Stimulated activated CD4-positive, alpha-beta T cell treated with anti-CD3 and anti-CD28 coated beads, Interleukin-2, amount 100 ng/mL, for 24 hours (primary cell): ENCODE measurements around the gene TUBA3E.
"Not testable (repeated sequence)": the region's sequence is repeated elsewhere in the genome, so short reads cannot be mapped to it uniquely, and the experiment has no call there.

Experiments used
- DNase-seq, 2 donors: peaks; one replicate each; pipeline ENCODE4 v3.0.0-alpha.2; 2020

TUBA3E gene

GRCh38 chr2:130142396-130143265, 55.6 kb downstream of the TUBA3E start:
- not testable (repeated sequence) for DNase-seq
